ENCODE data around the gene KRT73. TPM values are rescaled to one million over a fixed set of nuclear protein-coding genes. Genes with fewer than 3 reads are reported as not detected.

KRT73 gene
- total and polyA plus RNA-seq, 2 donors (not counting 3 experiments of a cell fraction or from before 2014, with no cell fraction given): not detected

DNA sequence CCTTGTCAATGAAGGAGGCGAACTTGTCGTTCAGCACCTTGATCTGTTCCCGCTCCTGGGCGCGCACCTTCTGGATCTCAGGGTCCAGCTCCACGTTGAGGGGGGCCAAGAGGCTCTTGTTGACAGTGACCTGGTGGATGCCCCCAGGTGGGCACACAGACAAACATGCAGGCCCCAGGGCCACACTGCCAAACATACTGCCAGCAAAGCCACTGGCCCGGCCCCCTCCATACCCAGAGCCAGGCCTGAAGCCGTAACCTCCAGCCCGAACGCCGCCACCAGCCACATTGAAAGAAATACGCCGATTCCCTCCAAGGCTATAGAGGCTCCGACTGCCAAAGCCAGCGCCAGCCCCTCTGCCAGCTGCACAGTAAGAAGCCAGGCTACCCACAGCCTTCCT is 45.1 kb downstream of the KRT73 start:
- Histone ChIP-seq H3K4me2 (ENCODE audit: insufficient read depth, low read length) (no peak overlapping the region), H3K36me3 (ENCODE audit: control insufficient read depth in 2 of 2, extremely low read depth in 1 of 2, insufficient read depth in 2 of 2, low read length in 2 of 2) (no peaks in the 10 kb centered on the region), H3K27ac (ENCODE audit: insufficient read depth, low read depth, low read length) (no peak overlapping the region), H3K4me1 (ENCODE audit: control insufficient read depth, extremely low read depth, insufficient read depth, low read length) (no peaks in the 10 kb centered on the region), H3K4me3 (replicated peaks in 1 of 3; ENCODE audit: insufficient read depth in 1 of 3, low read depth in 1 of 3, low read length in 3 of 3) (no peak overlapping the region), H4K20me1 (replicated peaks; ENCODE audit: control insufficient read depth, extremely low read depth, insufficient read depth, low read length) (no peaks in the 10 kb centered on the region), H3K9me1 (replicated peaks; ENCODE audit: control insufficient read depth, extremely low read depth, insufficient read depth, low read length) (no peaks in the 10 kb centered on the region), H3K27me3 (ENCODE audit: control insufficient read depth in 2 of 2, insufficient read depth in 2 of 2, low read length in 2 of 2) (no peaks in the 10 kb centered on the region), H2AFZ (ENCODE audit: low read depth, low read length) (no peak overlapping the region), H3K9me3 (replicated peaks; ENCODE audit: control insufficient read depth, insufficient read depth, low read length) (no peaks in the 10 kb centered on the region), H3K79me2 (ENCODE audit: control insufficient read depth, insufficient read depth, low read length) (no peaks in the 10 kb centered on the region), H3K9ac (replicated peaks; ENCODE audit: extremely low read depth, insufficient read depth, low read length) (no peak overlapping the region)
- DNase-seq (ENCODE audit: low read depth, low spot score): no peak
- intact Hi-C loops (cut with micrococcal nuclease) (no loop called here), dilution Hi-C loops (cut with MboI; ENCODE audit: extremely low pct_ligation_motif_present, low sequenced_read_pairs) (no loop called here)
- no peak for FAIRE-seq
- no peak for TF ChIP-seq JUN (IDR thresholded peaks at IDR 0.05; ENCODE audit: borderline replicate concordance, insufficient read depth, insufficient read length, low read depth)
- no peak for TF ChIP-seq EZH2 (IDR thresholded peaks at IDR 0.05; ENCODE audit: borderline replicate concordance, low read depth, low read length, severe bottlenecking)
- TF ChIP-seq POLR2A (IDR thresholded peaks at IDR 0.05; ENCODE audit: low read depth, low read length): no peak
- no peak for TF ChIP-seq MYC (IDR thresholded peaks at IDR 0.05; ENCODE audit: low read depth, low read length)
- no peak for TF ChIP-seq GATA2 (IDR thresholded peaks at IDR 0.05; ENCODE audit: insufficient read depth, insufficient read length, low read depth, low read length)
- TF ChIP-seq FOS (IDR thresholded peaks at IDR 0.05; ENCODE audit: borderline replicate concordance, insufficient read depth, low read length): no peak
- TF ChIP-seq, protein P1, sequence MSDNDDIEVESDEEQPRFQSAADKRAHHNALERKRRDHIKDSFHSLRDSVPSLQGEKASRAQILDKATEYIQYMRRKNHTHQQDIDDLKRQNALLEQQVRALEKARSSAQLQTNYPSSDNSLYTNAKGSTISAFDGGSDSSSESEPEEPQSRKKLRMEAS (IDR thresholded peaks at IDR 0.05; ENCODE audit: insufficient read depth, insufficient read length): no peak
- TF ChIP-seq, protein P2, sequence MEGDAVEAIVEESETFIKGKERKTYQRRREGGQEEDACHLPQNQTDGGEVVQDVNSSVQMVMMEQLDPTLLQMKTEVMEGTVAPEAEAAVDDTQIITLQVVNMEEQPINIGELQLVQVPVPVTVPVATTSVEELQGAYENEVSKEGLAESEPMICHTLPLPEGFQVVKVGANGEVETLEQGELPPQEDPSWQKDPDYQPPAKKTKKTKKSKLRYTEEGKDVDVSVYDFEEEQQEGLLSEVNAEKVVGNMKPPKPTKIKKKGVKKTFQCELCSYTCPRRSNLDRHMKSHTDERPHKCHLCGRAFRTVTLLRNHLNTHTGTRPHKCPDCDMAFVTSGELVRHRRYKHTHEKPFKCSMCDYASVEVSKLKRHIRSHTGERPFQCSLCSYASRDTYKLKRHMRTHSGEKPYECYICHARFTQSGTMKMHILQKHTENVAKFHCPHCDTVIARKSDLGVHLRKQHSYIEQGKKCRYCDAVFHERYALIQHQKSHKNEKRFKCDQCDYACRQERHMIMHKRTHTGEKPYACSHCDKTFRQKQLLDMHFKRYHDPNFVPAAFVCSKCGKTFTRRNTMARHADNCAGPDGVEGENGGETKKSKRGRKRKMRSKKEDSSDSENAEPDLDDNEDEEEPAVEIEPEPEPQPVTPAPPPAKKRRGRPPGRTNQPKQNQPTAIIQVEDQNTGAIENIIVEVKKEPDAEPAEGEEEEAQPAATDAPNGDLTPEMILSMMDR (IDR thresholded peaks at IDR 0.05; ENCODE audit: extremely low read depth in 1 of 2, insufficient read depth in 1 of 2, low read depth in 1 of 2, low read length in 2 of 2): no peak
- no peak for TF ChIP-seq POLR2AphosphoS5 (IDR thresholded peaks at IDR 0.05; ENCODE audit: insufficient read depth, low read depth, low read length)
- ChIA-PET CTCF (interaction anchor here (1.7 kb wide), 1 partner anchor 297 kb away, joined by 6 read pairs; no protein-coding TSS in a partner anchor), POLR2A (no interaction called here)
- no TSS peak for BruUV-seq (replicated peaks)
